ENCODE measurements around the gene RETREG3. TPM values are rescaled to one million over a fixed set of nuclear protein-coding genes. Genes with fewer than 3 reads are reported as not detected.

Gene RETREG3
- total and polyA plus RNA-seq, 2 of the 13 experiments (the other 11 are each of a cell fraction or from before 2014, with no cell fraction given) = 47.0 to 55.8 TPM

- TF ChIP-seq MBNL3 (CRISPR knock-in tag; conservative IDR thresholded peaks at IDR 0.05) (no peak), GATAD2A (CRISPR knock-in tag; IDR thresholded peaks at IDR 0.05) (peak; percentile 80), NPAS2 (CRISPR knock-in tag; IDR thresholded peaks at IDR 0.05; ENCODE audit: borderline replicate concordance) (no peak), MATR3 (CRISPR knock-in tag; IDR thresholded peaks at IDR 0.05) (no peak), JDP2 (CRISPR knock-in tag; IDR thresholded peaks at IDR 0.05; ENCODE audit: borderline replicate concordance) (no peak), NFRKB (IDR thresholded peaks at IDR 0.05) (no peak), ARNT2 (CRISPR knock-in tag; IDR thresholded peaks at IDR 0.05; ENCODE audit: low read depth) (no peak), NRL (CRISPR knock-in tag; IDR thresholded peaks at IDR 0.05; ENCODE audit: borderline replicate concordance) (no peak; the same call in none of the 2 replicates), IKZF4 (CRISPR knock-in tag; IDR thresholded peaks at IDR 0.05; ENCODE audit: borderline replicate concordance, low read depth, not compliant biosample characterization) (peak; percentile 29), RXRA (CRISPR knock-in tag; IDR thresholded peaks at IDR 0.05) (peak; percentile 81), EHMT2 (IDR thresholded peaks at IDR 0.05; ENCODE audit: borderline replicate concordance, low read depth, low read length) (no peak), FOXP1 (IDR thresholded peaks at IDR 0.05) (no peak), FOXP1 (CRISPR knock-in tag; IDR thresholded peaks at IDR 0.05) (peak; percentile 18; the same call in 1 of the 2 replicates), ZHX1 (CRISPR knock-in tag; IDR thresholded peaks at IDR 0.05; ENCODE audit: low read depth) (peak; percentile 63; the same call in 1 of the 2 replicates), ARID3A (IDR thresholded peaks at IDR 0.05; ENCODE audit: low read depth, low read length) (no peak), KDM1A (CRISPR knock-in tag; IDR thresholded peaks at IDR 0.05) (0 out of 2 replicates have a peak, but pooled peaks have one; percentile 5), ZNF430 (CRISPR knock-in tag; IDR thresholded peaks at IDR 0.05) (peak; percentile 3; the same call in 1 of the 2 replicates), MTF1 (CRISPR knock-in tag; IDR thresholded peaks at IDR 0.05) (no peak), MZF1 (CRISPR knock-in tag; IDR thresholded peaks at IDR 0.05; ENCODE audit: borderline replicate concordance) (no peak; the same call in 1 of the 2 replicates), AGO2 (optimal IDR thresholded peaks at IDR 0.05; ENCODE audit: low read depth, low read length) (peak; percentile 58), PTBP1 (IDR thresholded peaks at IDR 0.05; ENCODE audit: low read depth, low read length, poor library complexity, severe bottlenecking) (no peak), ZBTB39 (CRISPR knock-in tag; IDR thresholded peaks at IDR 0.05) (peak; percentile 10; the same call in 1 of the 2 replicates), ZBTB26 (CRISPR knock-in tag; IDR thresholded peaks at IDR 0.05; ENCODE audit: borderline replicate concordance) (no peak)
Measured at GRCh38 chr17:42536372-42537155, 72.6 kb downstream of the RETREG3 start (continued).

Data from HepG2 (cell line).